GM19468 (cell line): ENCODE data around the gene BCAS4.

ENCODE experiments used
- ATAC-seq: cut with Tn5 transposase; IDR thresholded peaks from one replicate; pipeline ENCODE4 v1.9.1; 2021; ENCODE audit warnings: mild to moderate bottlenecking, moderate library complexity, moderate number of reproducible peaks; ENCODE audit not compliant: unreplicated experiment; ENCODE audit errors: extremely low read depth

BCAS4 gene

DNA sequence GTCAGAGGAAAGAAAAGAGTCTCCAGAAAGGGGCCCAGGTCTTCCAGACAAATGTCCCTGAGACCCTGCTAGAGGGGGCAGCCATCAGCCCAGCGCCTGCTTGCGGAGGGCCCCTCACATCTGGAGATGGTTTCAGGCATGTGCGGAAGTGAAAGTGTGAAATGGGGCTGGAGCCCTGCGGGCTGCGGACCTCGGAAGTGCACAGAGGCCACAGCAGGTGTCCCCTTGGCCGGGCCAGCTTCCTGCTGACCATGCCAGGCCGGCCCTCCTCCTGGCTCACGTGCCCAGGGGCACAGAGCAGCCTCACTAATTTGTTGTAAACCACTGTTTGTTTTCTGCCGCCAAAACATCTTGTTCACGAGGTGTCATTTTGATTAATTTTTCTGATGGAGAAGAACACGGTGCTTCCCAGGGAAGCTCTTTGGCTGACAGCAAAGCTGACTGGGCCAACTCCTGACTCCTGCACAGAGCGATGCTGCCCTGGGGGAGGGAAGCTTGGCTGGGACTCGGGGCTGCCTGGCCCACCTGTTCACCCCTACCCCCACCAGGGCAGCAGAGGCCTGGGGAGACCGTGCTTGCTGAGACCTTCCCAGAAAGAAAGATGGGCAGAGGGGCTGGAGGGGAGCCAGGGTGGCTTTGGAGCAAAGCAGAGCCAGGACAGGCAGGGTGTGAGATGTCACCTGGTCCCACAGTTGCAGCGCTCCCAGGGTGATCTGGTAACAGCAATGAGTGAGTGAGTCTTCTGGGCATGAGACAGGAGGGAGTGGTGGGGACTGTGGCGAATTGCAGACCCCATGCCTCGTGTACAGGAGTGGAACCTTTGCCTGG is 54.2 kb downstream of the BCAS4 start:
- ATAC-seq, result no peak

DNA sequence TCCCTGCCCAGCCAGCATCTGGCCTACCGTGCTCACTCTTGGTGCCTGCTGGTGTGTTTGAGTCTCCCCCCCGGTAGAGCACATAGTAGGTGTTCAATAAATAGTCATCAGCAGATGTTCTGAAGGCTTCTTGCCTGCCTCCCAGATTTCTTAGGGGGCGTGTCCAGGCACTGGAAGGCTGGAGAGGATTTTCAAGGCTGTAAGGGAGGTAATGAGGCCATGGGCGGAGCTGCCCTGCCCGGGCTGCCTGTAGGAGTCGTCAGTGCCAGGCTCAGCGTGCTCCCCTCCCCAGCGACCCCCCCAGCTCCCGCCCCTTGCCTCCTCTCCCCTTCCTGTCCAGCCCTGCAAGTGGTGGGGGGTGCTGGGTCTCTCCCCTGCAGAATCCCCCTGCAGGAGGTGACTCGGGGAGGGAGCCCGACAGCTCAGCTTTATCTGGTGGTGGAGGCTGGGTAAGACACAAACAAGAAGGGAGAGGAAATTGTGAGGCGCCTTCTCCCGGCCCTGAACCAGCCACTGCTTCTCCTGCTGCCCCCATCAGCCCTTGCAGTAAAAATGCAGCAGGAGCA is 55.9 kb downstream of the BCAS4 start:
- no peak for ATAC-seq

DNA sequence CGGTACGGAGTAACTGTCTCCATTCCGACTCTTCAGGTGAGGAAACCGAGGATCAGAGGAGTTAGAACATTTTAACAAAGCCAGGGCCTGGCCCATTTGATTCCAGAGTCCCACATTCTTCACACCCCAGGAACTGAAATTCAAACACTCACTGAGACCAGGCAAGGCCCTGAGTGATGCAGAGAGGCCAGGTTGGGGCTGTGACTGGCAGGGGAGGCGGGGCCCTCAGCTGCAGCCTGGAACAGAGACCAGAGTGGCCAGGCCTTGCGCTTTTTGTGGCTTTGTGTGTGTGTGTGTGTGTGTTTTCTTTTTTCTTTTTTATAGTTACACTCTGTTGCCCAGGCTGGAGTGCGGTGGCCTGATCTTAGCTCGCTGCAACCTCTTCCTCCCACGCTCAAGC is 57.2 kb downstream of the BCAS4 start:
- no peak for ATAC-seq

DNA sequence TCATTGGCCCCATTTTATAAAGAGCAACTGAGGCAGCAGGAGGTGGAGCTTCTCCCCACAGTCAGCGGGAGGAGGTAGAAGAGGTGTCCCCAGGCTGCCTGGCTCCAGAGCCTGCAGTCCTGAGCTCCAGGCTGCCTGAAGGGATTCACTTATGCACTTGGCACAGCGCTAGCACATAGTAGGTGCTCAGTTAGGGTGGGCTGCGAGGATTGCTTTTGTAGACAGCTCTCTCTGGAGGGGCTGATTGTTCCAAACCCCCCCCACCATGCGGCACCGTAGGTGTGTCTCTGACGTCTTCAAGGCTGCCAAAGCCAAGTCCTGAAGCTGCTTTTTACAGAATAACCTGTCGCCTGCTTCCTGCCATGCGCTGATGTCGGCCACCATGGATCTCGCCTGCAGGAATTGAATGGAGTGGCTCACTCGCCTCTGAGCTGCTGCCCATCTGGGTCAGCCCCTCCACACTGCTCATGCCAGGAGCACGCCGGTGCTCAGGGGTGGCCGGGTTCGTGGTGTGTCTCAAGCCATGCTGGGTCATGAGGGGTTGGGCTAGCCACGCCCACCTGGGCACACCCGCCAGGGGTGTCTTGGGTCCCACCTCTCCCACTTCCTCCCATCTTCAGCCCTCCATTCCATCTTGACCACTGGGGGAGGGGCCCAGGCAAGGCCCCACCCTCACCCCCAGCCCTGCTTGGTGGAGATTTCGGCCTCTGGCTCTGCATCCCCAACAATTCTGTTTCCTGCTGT is 59.8 kb downstream of the BCAS4 start:
- no peak for ATAC-seq

DNA sequence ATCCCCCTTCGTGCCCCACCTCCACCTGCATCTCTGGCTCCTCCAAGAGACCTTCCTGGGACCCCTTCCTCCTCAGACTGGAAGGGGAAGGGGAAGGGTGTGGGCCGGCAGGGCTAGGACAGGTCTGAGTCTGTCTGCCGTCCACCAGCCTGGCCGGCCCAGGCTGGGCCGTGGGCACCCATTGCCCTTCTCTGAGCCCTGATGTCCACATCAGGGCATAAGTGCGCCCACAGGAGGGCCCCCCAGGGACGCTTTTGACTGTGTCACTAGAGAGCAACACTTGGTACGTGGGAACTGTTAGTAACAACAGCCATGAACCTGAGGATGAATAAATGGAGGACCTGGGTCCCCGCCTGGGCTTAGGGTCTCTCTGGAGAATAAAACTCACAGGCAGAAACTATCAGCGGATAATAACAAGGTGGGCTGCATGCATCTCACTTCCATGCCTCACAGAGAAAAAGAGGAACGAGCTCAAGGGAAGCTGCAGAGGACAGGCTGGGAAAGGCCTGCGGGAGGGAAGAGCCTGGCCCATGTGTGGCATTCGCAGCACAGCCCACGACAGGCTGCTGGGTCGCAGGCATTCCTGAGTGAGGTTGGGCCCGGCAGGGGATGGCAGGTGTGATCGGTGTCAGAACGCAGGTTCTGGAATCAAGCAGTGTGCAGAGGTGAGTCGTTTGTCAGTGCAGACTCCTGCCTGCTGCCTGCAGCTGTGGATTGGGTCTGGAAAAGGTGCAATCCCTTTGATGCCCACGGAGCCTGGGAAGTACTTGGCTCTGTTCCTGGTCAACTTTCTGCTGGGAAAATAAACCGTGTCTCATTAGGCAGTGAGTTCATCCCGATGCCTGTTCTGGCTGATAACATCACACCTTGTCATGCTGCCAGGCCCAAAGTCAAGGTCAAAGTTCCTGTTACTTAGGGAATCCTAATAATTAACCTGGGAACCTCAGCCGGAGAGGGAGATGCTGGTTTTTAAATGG is 60.9 kb downstream of the BCAS4 start:
- ATAC-seq, result no peak

DNA sequence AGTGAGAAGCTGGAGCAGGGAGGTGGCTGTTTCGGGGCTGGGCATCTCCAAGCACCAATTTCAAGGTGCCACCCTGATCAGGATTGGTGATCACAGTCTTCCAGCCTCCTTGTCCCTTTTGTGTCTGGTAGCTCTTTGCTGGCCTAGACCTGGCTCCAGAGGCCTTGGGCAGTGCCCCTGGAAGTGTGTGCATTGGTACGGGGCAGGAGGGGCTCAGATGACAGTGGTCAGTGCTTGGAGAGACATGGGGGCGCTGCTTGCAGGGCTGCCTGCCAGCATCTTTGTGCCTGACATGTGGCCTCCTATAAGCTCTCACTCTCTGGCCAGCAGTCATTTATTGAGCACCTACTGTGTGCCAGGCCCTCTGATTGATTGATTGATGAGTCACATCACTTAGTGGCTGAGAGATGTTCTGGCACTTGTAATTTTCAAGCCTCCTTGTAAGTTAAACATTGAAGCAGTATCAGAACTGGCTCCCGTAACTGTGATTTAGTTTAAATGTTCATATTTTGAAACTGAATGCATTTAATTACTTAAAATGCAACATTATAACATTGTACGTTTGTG is 61.7 kb downstream of the BCAS4 start:
- ATAC-seq, result no peak

DNA sequence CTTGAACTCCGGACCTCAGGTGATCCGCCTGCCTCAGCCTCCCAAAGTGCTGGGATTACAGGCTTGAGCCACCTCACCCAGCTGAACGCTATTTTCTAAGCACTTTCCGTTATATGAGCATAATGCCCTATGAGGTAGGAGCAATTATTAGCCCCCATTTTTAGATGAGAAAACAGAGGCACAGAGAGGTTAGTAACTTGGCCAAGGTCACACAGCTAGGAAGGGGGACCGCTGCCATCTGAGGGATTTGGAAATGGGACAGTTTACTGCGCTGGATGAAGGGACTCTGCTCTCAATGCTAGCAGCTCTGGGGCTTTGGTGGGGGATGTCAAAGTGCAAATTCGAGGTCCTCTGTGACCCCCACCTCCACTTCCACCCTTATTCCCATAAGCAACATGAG is 62.5 kb downstream of the BCAS4 start:
- no peak for ATAC-seq

DNA sequence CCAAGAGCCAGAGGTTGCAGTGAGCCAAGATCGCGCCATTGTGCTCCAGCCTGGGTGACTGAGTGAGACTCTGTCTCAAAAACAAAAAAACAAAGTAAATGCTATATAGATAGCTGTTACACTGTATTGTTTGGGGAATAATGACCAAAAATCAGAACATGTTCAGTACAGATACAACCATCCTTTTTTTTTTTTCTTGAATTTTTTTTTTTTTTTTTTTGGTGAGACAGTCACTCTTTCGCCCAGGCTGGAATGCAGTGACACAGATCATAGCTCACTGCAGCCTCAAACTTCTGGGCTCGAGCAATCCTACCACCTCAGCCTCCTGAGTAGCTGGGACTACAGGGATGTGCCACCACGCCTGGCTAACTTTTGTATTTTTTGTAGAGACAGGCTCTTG is 63.7 kb downstream of the BCAS4 start:
- no peak for ATAC-seq

DNA sequence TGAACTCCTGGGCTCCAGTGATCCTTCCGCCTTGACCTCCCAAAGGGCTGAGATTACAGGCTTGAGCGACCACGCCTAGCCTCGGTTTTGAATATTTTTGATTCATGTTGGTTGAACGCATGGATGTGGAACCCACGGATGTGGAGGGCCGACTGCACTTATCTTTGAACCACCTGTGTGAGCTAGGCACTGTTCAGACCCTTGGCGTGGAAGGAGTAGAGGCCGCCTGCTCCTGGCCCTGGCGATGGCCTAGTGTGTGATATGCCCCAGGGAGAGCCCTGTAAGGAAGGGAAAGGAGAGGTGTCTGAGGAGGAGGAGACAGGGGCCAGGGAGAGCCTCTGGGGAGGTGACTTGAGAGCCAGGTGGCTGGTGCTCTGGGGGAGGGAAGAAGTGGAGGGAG is 64.3 kb downstream of the BCAS4 start:
- no peak for ATAC-seq

DNA sequence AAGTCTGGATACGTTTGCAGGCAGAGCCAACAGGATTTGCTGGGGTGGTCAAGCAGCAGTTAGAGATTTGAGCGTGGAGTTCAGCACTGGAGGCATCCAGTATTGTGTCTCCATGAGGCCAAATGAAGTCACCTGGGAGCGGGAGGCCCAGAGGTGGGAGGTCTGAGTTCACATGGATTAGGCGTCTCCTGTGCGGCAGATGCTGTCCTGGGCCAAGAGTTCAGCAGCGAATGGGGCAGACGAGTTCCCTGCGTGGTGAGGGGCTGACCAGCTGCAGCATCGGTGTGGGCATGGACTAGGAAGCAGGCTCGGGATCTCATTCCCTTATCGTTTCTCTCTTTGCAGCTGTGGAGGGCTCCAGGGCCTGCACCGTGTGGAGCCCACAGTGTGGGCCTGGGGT is 66.2 kb downstream of the BCAS4 start:
- no peak for ATAC-seq

DNA sequence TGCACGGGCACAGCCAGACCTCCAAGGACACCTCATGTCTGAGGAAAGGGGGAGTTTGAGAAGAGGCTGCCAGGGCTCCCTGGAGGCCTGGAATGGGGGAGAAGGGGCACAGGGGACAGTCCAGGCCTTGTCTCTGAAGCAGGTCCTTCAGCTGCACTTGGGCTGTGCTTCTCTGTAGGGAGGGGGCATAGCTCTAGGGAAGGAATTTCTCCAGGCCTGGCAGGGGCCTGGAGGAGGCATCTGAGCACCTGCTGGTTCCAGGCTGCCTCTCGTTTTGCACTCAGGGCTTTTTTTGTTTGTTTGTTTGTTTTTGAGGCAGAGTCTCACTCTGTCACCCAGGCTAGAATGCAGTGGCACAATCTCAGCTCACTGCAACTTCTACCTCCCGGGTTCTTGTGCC is 67.7 kb downstream of the BCAS4 start:
- no peak for ATAC-seq

DNA sequence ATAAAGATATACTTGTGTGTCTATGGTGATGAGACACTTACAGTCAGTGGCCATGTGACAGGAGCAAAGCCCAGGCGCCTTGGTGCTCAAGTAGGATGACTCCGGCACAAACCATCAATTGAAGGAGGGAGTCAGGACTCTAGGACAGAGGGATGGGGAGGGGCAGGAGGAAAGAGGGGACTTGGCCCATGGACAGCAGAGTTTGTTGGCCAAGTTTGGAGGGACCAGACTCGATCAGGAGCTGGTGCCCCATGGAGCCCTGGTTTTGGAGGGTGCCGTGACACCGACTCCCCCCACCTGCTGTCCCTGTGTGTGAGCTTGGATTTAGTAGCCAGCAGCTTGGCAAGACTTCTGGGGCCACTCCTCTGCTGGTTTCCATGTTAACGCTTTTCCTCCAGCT is 70.3 kb downstream of the BCAS4 start:
- ATAC-seq, result no peak

DNA sequence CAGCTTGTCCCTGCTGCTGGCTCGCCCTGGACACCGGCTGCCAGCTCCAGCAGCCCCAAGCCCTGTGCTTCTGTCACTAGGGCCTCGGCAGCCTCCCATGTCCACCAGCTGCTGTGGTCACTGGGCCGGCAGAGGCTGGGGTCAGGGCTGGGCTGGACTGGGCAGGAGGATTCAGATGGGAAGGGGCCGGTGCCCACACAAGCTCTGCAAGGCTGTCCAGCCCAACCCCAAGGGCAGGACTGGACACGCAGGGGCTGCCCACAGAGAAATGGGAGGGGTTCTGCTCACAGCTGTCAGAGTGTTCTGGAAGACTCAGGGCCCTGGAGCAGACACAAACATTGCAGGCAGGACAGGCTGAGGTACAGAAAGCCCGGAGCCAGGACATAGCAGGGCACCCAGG is 70.7 kb downstream of the BCAS4 start:
- no peak for ATAC-seq

DNA sequence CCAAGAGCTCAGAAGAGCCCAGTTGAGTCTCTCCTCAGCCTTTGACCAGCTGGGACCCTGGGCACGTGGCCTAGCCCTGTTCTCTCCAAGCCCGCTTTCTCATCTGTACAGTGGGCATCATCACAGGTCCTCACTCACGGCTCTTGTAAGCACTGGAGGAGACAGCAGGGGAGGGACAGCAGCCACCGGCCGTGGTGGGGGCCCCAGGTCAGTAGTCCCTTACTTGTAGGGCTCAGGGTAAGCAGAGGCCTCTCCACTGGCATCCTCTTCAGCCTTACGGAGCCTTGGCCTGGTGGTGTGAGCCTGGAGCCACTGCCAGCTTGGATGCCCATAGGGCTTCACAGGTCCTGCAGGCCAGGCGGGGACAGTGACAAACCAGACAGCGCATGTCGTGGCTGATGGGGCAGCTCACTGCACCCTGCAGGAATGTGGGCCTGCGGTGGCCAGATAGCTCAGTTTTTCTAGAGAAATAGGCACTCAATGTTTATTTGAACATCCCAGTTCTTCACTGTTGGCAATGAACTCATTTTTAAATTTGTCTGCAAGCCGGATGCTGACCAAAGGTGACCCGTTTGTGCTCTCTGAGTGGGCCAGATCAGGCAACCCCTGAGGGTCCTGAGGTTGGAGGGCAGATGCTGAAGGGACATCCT is 71.3 kb downstream of the BCAS4 start:
- ATAC-seq, result no peak

DNA sequence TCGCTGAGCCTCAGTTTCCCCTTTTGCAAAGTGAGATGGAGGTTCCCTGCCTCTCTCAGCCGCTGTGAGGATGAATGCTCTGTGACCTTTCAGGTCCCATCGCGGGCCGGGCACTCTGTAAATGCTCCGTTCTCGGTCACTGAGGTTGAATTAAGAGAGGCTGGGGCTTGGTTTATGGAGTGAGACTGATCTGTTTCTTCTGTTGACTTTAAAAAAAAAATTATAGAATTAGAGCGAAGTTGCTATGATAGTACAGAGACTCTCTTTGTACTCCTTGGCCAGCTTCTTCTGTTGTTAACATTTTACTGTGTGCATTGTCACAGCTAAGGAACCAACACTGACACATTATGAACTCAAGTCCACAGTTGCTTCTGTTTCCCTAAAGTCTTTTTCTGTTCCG is 72.0 kb downstream of the BCAS4 start:
- no peak for ATAC-seq

DNA sequence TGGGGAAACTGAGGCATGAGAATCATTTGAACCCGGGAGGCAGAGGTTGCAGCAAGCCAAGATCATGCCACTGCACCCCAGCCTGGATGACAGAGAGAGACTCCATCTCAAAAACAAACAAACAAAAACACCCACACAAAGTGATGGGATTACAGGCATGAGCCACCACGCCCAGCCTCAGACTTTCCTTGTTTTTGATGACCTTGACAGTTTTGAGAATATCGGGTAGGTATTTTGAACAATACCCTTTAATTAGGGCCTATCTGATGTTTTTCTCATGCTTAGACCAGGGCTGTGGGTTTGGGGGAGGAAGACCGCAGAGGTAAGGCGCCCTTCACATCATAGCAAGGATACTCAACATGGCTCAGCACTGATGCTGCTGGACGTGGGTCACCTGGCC is 72.9 kb downstream of the BCAS4 start:
- ATAC-seq, result no peak

DNA sequence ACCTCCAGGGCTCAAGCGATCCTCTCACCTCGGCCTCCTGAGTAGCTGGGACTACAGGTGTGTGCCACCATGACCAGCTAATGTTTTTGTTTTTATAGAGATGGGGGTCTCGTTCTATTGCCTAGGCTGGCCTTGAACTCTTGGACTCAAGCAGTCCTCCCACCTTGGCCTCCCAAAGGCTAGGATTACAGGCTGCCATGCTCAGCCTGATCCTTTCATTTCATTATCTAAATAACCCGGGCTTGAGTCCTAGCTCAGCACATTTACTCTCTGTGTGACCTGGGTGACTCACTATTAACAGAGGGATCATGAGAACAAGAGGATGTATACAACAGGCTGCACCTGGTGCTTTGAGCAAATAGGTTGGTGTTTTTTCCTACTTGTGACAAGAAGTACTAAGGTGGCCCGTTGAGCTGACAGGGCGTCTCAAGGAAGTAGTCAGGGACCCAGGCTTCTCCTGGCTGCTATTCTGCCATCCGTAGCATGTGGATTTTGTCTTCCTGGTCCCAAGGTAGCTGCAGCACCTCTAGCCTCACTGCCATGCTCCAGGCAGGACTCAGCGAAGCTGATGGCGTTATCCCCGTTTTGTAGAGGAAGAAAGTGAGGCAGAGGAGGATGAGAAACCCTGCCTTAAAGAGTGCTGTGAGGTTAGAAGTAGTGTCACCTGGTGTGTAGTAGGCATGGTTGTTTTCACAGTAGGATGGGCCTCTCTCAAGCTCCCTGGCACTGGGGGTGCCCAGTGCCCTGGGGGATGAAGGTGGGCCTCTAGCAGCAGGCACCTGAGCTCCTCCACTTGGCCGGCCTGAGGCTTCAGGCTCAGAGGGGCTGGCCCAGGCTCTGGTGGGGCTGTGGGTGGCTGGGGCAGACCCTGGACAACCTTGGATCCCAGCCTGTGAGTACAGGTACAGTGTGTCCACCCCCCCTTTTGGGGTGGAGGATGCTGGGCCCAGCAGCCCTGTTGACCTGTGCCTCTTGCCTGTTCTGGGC is 73.9 kb downstream of the BCAS4 start:
- ATAC-seq, result no peak

DNA sequence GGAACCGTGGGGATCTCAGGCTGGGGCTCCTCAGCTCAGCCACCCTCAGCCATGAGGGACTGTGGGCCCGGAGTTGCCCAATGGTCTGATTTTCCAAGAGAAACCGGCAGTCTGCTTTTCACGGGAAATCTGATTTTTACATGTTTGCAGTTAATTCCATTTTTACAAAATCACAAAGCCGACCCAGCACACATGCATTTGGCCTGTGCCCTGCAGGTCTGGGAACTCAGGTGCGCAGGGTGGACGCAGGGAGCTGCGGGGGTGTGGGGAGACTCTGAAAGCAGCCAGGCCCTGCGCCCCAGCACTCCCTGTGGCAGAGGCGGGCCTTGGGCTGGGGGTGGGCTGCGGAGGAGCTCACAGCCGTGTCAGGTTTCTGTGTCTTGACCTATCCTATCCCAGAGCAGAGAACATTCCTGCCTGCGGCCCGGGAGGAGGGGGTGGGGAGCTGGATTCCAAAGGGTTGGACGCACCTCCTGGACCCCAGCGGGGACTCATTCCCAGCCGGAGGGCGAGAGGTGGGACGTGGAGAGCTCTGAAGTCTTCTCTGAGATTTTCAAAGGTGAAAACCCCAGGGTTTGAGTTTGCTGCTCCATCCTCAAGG is 75.8 kb downstream of the BCAS4 start:
- no peak for ATAC-seq
